Vagina (tissue), 2 donors: Measurements from ENCODE around the gene NOSIP. TPM values are rescaled to one million over a fixed set of nuclear protein-coding genes. Genes with fewer than 3 reads are reported as not detected.

Experiments used
- DNase-seq, 2 donors: peaks; one replicate each; pipeline ENCODE4 v3.0.0-alpha.2; 2017; ENCODE audit errors: extremely low spot score in 2 of 2
- H3K27ac ChIP-seq: fragments of 200-600 bp; sonication (generic); one replicate; pipeline ENCODE4 v1.5.1; 2019
- H3K27me3 ChIP-seq: fragments of 200-600 bp; sonication (generic); one replicate; pipeline ENCODE4 v1.5.1; 2019
- H3K36me3 ChIP-seq, 2 donors: fragments of 200-600 bp; sonication (generic); one replicate each; pipeline ENCODE4 v1.5.1; 2017 to 2019
- H3K4me1 ChIP-seq: fragments of 200-600 bp; sonication (generic); one replicate; pipeline ENCODE4 v1.5.1; 2019
- H3K4me3 ChIP-seq, 2 donors: fragments of 200-600 bp; sonication (generic); 1 replicate in 1 of 2; 2 replicates in 1 of 2; pipeline ENCODE4 v1.5.1; 2016 to 2019
- H3K9me3 ChIP-seq: fragments of 200-600 bp; sonication (generic); one replicate; pipeline ENCODE4 v1.5.1; 2019
- CTCF ChIP-seq, 3 experiments: fragments of 450-650 bp in 2 of 3; fragments of 200-600 bp in 1 of 3; sonication (generic) in 1 of 3; IDR thresholded peaks; one replicate each; pipeline ENCODE4 v1.5.1; 2017 to 2019; ENCODE audit warnings: antibody characterized with exemption in 3 of 3, mild to moderate bottlenecking in 2 of 3, moderate library complexity in 2 of 3
- POLR2A ChIP-seq, 2 donors: fragments of 450-650 bp; IDR thresholded peaks; one replicate each; pipeline ENCODE4 v1.6.1; 2017; ENCODE audit warnings: antibody characterized with exemption in 2 of 2, mild to moderate bottlenecking in 2 of 2, moderate library complexity in 2 of 2
- POLR2AphosphoS5 ChIP-seq, 2 donors: sonication (generic); formaldehyde crosslinking; IDR thresholded peaks; one replicate each; pipeline ENCODE4 v1.9.0; 2017; ENCODE audit warnings: antibody characterized with exemption in 2 of 2, mild to moderate bottlenecking in 2 of 2, low read depth in 1 of 2; ENCODE audit not compliant: insufficient read depth in 1 of 2
- intact Hi-C: fragments of 100-400 bp; cut with DNase I; formaldehyde crosslinking; loops from one replicate; pipeline ENCODE4 v1.15.1; 2023
- total RNA-seq: library from RNA; depleted of rRNA; stranded (reverse); fragments of >200 nt; gene quantifications from one replicate; pipeline ENCODE4 v1.2.3, GENCODE V29; 2016

The NOSIP gene
- total RNA-seq, 1 donor from 2014 or later, result 72.2 TPM

GRCh38 chr19:49609499-49610092 is 29.2 kb upstream of the NOSIP start:
- DNase-seq, result no peak

GRCh38 chr19:49605605-49606004 is 25.2 kb upstream of the NOSIP start:
- H3K9me3 ChIP-seq, result no peaks in the 10 kb centered on the region
- no peaks in the 10 kb centered on the region for H3K27me3 ChIP-seq
- intact Hi-C loops, result no loop called here
- H3K4me1 ChIP-seq, result no peaks in the 10 kb centered on the region
- no peak overlapping the region for H3K4me3 ChIP-seq
- no peak for DNase-seq
- H3K36me3 ChIP-seq, result peaks cover 0 to 68% of the 10 kb centered on the region in 2 donors
- H3K27ac ChIP-seq, result no peak overlapping the region
- TF ChIP-seq POLR2A (IDR thresholded peaks at IDR 0.05) (no peak), CTCF (IDR thresholded peaks at IDR 0.05) (no peak), POLR2AphosphoS5 (IDR thresholded peaks at IDR 0.05; ENCODE audit: insufficient read depth in 1 of 2, low read depth in 1 of 2) (no peak)

More at GRCh38 chr19:49609499-49610092, 29.2 kb upstream of the NOSIP start:
- no peaks in the 10 kb centered on the region for H3K9me3 ChIP-seq
- TF ChIP-seq POLR2A (IDR thresholded peaks at IDR 0.05) (no peak), POLR2AphosphoS5 (IDR thresholded peaks at IDR 0.05; ENCODE audit: insufficient read depth in 1 of 2, low read depth in 1 of 2) (no peak), CTCF (IDR thresholded peaks at IDR 0.05) (no peak)
- H3K36me3 ChIP-seq, result peaks cover 0 to 37% of the 10 kb centered on the region in 2 donors
- H3K4me1 ChIP-seq, result peaks cover 14% of the 10 kb centered on the region
- intact Hi-C loops, result no loop called here
- no peak overlapping the region for H3K4me3 ChIP-seq
- H3K27me3 ChIP-seq, result no peaks in the 10 kb centered on the region
- no peak overlapping the region for H3K27ac ChIP-seq

GRCh38 chr19:49602806-49603205 is 22.4 kb upstream of the NOSIP start:
- DNase-seq, result no peak
- no peaks in the 10 kb centered on the region for H3K9me3 ChIP-seq
- intact Hi-C loops, result no loop called here
- peaks cover 0 to 61% of the 10 kb centered on the region in 2 donors for H3K36me3 ChIP-seq
- H3K4me3 ChIP-seq, result no peak overlapping the region
- TF ChIP-seq POLR2AphosphoS5 (IDR thresholded peaks at IDR 0.05; ENCODE audit: insufficient read depth in 1 of 2, low read depth in 1 of 2), result no peak
- no peak for TF ChIP-seq CTCF (IDR thresholded peaks at IDR 0.05)
- no peak for TF ChIP-seq POLR2A (IDR thresholded peaks at IDR 0.05)
- no peaks in the 10 kb centered on the region for H3K4me1 ChIP-seq
- no peak overlapping the region for H3K27ac ChIP-seq
- H3K27me3 ChIP-seq, result no peaks in the 10 kb centered on the region

- H3K36me3 ChIP-seq, result peaks cover 0 to 63% of the 10 kb centered on the region in 2 donors
- DNase-seq, result no peak
- intact Hi-C loops, result no loop called here
Observed at GRCh38 chr19:49601482-49602038, 21.2 kb upstream of the NOSIP start.

More at GRCh38 chr19:49601482-49602038, 21.2 kb upstream of the NOSIP start:
- Histone ChIP-seq H3K27me3 (no peaks in the 10 kb centered on the region), H3K9me3 (no peaks in the 10 kb centered on the region), H3K27ac (no peak overlapping the region), H3K4me1 (no peaks in the 10 kb centered on the region), H3K4me3 (no peak overlapping the region)
- TF ChIP-seq POLR2AphosphoS5 (IDR thresholded peaks at IDR 0.05; ENCODE audit: insufficient read depth in 1 of 2, low read depth in 1 of 2) (no peak), CTCF (IDR thresholded peaks at IDR 0.05) (no peak), POLR2A (IDR thresholded peaks at IDR 0.05) (no peak)
